DND-41 (cell line): ENCODE measurements around the gene GRK3.

ENCODE experiments used
- EZH2 ChIP-seq: IDR thresholded peaks from 3 replicates; pipeline ENCODE4 v1.6.1; 2012; ENCODE audit warnings: borderline replicate concordance, low read depth, mild to moderate bottlenecking, moderate library complexity, low read length, inconsistent platforms; ENCODE audit not compliant: severe bottlenecking
- TF ChIP-seq, protein P1 (sequence below): IDR thresholded peaks from 2 replicates; pipeline ENCODE4 v1.5.1; 2012; ENCODE audit warnings: borderline replicate concordance, low read length, moderate library complexity, mild to moderate bottlenecking; ENCODE audit not compliant: poor library complexity, severe bottlenecking; ENCODE audit errors: extremely low read depth

DNA sequence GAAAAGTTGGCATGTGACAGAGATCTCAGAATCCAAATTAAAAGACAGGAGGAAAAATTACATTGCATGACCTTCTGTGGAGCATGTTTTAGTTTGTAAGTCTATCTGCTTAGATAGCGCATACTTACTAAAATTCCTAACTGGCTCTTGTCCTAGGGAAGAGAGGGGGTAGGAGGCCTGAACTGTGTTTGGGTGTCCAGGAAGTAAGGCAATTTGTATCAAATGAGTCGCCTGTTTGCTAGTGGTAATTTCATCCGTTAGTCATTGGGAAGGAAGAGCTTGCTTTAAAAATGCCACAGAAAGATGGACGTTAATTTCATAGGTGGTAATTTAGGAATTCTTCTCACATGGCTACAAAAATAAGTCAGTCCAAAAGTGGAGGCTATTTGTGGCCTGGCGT lies 18.5 kb downstream of the GRK3 start:
- TF ChIP-seq, protein P1, sequence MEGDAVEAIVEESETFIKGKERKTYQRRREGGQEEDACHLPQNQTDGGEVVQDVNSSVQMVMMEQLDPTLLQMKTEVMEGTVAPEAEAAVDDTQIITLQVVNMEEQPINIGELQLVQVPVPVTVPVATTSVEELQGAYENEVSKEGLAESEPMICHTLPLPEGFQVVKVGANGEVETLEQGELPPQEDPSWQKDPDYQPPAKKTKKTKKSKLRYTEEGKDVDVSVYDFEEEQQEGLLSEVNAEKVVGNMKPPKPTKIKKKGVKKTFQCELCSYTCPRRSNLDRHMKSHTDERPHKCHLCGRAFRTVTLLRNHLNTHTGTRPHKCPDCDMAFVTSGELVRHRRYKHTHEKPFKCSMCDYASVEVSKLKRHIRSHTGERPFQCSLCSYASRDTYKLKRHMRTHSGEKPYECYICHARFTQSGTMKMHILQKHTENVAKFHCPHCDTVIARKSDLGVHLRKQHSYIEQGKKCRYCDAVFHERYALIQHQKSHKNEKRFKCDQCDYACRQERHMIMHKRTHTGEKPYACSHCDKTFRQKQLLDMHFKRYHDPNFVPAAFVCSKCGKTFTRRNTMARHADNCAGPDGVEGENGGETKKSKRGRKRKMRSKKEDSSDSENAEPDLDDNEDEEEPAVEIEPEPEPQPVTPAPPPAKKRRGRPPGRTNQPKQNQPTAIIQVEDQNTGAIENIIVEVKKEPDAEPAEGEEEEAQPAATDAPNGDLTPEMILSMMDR = no peak
- no peak for TF ChIP-seq EZH2
